Measurements from ENCODE around the gene MYL7. TPM values are rescaled to one million over a fixed set of nuclear protein-coding genes. Genes with fewer than 3 reads are reported as not detected.

The MYL7 gene
- total RNA-seq, 1 experiment from 2014 or later = 5.7 TPM

- no CpG with 5 or more reads among the region's 6 CpGs for WGBS (ENCODE audit: extremely low coverage, insufficient read length, low lambda C conversion rate)
- peaks cover 33% of the 10 kb centered on the region for H3K27me3 Mint-ChIP-seq (ENCODE audit: low read depth)
- no peaks in the 10 kb centered on the region for H3K79me1 ChIP-seq (ENCODE audit: insufficient read depth, low read depth, low read length, poor library complexity, severe bottlenecking)
These were observed 48.0 kb downstream of the MYL7 start for GRCh38 chr7:44093102-44093641.

More at GRCh38 chr7:44093102-44093641, 48.0 kb downstream of the MYL7 start:
- no peak overlapping the region for H3T11ph ChIP-seq (ENCODE audit: low read length)
- H4K8ac ChIP-seq (replicated peaks; ENCODE audit: insufficient read length, low read depth, low read length) = no peak overlapping the region
- H3K14ac ChIP-seq (ENCODE audit: insufficient read depth, low read length) = no peak overlapping the region
- no peak overlapping the region for H3K23ac ChIP-seq (ENCODE audit: insufficient read length, low read depth, low read length)
- H3K79me2 ChIP-seq (ENCODE audit: insufficient read depth, low read length) = no peaks in the 10 kb centered on the region
- H3K9me3 ChIP-seq (ENCODE audit: control insufficient read depth, low read depth, low read length) = no peaks in the 10 kb centered on the region
- Mint-ChIP-seq H3K36me3 (ENCODE audit: insufficient read depth in 1 of 3, low read depth in 3 of 3) (no peaks in the 10 kb centered on the region), H3K4me3 (0 out of 5 replicates have a peak overlapping the region, but pooled peaks of 1 of the 2 experiments have one; percentile 10), H3K9me3 (no peaks in the 10 kb centered on the region; a peak in 1 of 5 replicates), H3K27ac (no peak overlapping the region), H3K4me1 (0 out of 4 replicates have a peak, but pooled peaks cover 0 to 4% of the 10 kb centered on the region in 2 experiments)
- H3K4me2 ChIP-seq (ENCODE audit: insufficient read depth, insufficient read length, low read length) = no peak overlapping the region
- no peak overlapping the region for H3K56ac ChIP-seq (ENCODE audit: insufficient read length, low read depth, low read length)
- H3K4ac ChIP-seq (ENCODE audit: low read depth, low read length) = no peak overlapping the region
- H3K9ac ChIP-seq (ENCODE audit: extremely low read depth, insufficient read length, low read length) = no peak overlapping the region
- H2BK12ac ChIP-seq (ENCODE audit: insufficient read length, low read depth, low read length) = no peak overlapping the region
- no peak overlapping the region for H2AK5ac ChIP-seq (ENCODE audit: insufficient read length, low read length)
- H2BK20ac ChIP-seq (ENCODE audit: low read depth, low read length, poor library complexity, severe bottlenecking) = no peak overlapping the region
- no peak overlapping the region for H3K27ac ChIP-seq (ENCODE audit: insufficient read length, low read depth, low read length)
- no peaks in the 10 kb centered on the region for H3K27me3 ChIP-seq (ENCODE audit: insufficient read depth, low read length)
- no peak for DNase-seq
- no peak overlapping the region for H4K5ac ChIP-seq (ENCODE audit: insufficient read length, low read depth, low read length)
- H4K20me1 ChIP-seq (ENCODE audit: control insufficient read depth, insufficient read depth, insufficient read length) = no peaks in the 10 kb centered on the region
- no peak overlapping the region for H3K18ac ChIP-seq (ENCODE audit: insufficient read length, low read depth, low read length)
- no peak overlapping the region for H2BK120ac ChIP-seq (ENCODE audit: low read depth, low read length, poor library complexity, severe bottlenecking)
- no peak overlapping the region for H2BK15ac ChIP-seq (ENCODE audit: low read depth, low read length)
- H2BK5ac ChIP-seq (ENCODE audit: insufficient read length, low read length) = no peak overlapping the region
- no peaks in the 10 kb centered on the region for H3K4me1 ChIP-seq (ENCODE audit: insufficient read depth, low read length)
- TF ChIP-seq CTCF (conservative IDR thresholded peaks at IDR 0.05) = no peak
- no peak overlapping the region for H4K91ac ChIP-seq (ENCODE audit: insufficient read length, low read depth, low read length)
- H3K23me2 ChIP-seq (ENCODE audit: insufficient read length, low read depth, low read length, poor library complexity, severe bottlenecking) = no peaks in the 10 kb centered on the region
- H2AFZ ChIP-seq (ENCODE audit: low read length) = no peak overlapping the region

Other genes starting within 250 kb of the MYL7 start
- 30.5 and 30.7 TPM in 2 replicates for gene URGCP, start 234.7 kb downstream of the MYL7 start, total RNA-seq (2021)
- 6.4 and 7.3 TPM in 2 replicates for gene UBE2D4, start 214.9 kb downstream of the MYL7 start, total RNA-seq (2021)
- gene SPDYE1, start 143.4 kb downstream of the MYL7 start, total RNA-seq (2021) = not detected in 2 replicates
- gene DBNL, start 96.6 kb downstream of the MYL7 start, total RNA-seq (2021) = 51.3 and 52.8 TPM in 2 replicates
- gene PGAM2, start 75.8 kb downstream of the MYL7 start, total RNA-seq (2021) = 5.6 and 8.7 TPM in 2 replicates
- gene POLM, start 58.8 kb downstream of the MYL7 start, total RNA-seq (2021) = 18.7 and 24.5 TPM in 2 replicates
- gene AEBP1, start 37.0 kb downstream of the MYL7 start, total RNA-seq (2021) = 49.1 and 49.3 TPM in 2 replicates
- 126 and 131 TPM in 2 replicates for gene POLD2, start 17.8 kb downstream of the MYL7 start, total RNA-seq (2021)
- 0.90 and 0.98 TPM in 2 replicates for gene GCK, start 48.1 kb upstream of the MYL7 start, total RNA-seq (2021)
- gene YKT6, start 59.6 kb upstream of the MYL7 start, total RNA-seq (2021) = 104 and 105 TPM in 2 replicates
- 0.17 and 0.24 TPM in 2 replicates for gene CAMK2B, start 184.3 kb upstream of the MYL7 start, total RNA-seq (2021)

Data from H9 (cell line).